Right ventricle myocardium inferior (tissue), 1 donor: ENCODE measurements around the gene EEF2KMT. TPM values are rescaled to one million over a fixed set of nuclear protein-coding genes. Genes with fewer than 3 reads are reported as not detected.
"Not testable (repeated sequence)": the region's sequence is repeated elsewhere in the genome, so short reads cannot be mapped to it uniquely, and the experiment has no call there.

Source experiments
- ATAC-seq: fragments of 200-7000 bp; cut with Tn5 transposase; one replicate; pipeline ENCODE4 v1.9.1; 2020; ENCODE audit warnings: mild to moderate bottlenecking, moderate library complexity
- DNase-seq: peaks from one replicate; pipeline ENCODE4 v3.0.0; 2021; ENCODE audit errors: missing footprints
- intact Hi-C: fragments of 100-400 bp; cut with DNase I; formaldehyde crosslinking; loops from one replicate; pipeline ENCODE4 v1.11.0; 2022
- long read RNA-seq: library from polyadenylated mRNA; unstranded; transcript quantifications from one replicate; pipeline ENCODE4 v2.0.0, GENCODE V29; 2021
- total RNA-seq: library from RNA; stranded (reverse); fragmentation: NEBNext Ultra II Directional; extraction: Animal tissue kit (Norgen Biotek cat#: 25700); gene quantifications from one replicate; pipeline ENCODE4 v1.2.1, GENCODE V29; 2021
- donor health status: DM: no; HTN: yes; CAD: no; lungs with severe emphysema.

The EEF2KMT gene, protein sequence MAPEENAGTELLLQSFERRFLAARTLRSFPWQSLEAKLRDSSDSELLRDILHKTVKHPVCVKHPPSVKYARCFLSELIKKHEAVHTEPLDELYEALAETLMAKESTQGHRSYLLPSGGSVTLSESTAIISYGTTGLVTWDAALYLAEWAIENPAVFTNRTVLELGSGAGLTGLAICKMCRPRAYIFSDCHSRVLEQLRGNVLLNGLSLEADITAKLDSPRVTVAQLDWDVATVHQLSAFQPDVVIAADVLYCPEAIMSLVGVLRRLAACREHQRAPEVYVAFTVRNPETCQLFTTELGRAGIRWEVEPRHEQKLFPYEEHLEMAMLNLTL
- total RNA-seq, result 5.7 TPM
- long read RNA-seq, partial matches to known transcripts, result 2 of 9 reads
- long read RNA-seq, other reads (novel, unspliced or antisense), result 5 of 9 reads

DNA sequence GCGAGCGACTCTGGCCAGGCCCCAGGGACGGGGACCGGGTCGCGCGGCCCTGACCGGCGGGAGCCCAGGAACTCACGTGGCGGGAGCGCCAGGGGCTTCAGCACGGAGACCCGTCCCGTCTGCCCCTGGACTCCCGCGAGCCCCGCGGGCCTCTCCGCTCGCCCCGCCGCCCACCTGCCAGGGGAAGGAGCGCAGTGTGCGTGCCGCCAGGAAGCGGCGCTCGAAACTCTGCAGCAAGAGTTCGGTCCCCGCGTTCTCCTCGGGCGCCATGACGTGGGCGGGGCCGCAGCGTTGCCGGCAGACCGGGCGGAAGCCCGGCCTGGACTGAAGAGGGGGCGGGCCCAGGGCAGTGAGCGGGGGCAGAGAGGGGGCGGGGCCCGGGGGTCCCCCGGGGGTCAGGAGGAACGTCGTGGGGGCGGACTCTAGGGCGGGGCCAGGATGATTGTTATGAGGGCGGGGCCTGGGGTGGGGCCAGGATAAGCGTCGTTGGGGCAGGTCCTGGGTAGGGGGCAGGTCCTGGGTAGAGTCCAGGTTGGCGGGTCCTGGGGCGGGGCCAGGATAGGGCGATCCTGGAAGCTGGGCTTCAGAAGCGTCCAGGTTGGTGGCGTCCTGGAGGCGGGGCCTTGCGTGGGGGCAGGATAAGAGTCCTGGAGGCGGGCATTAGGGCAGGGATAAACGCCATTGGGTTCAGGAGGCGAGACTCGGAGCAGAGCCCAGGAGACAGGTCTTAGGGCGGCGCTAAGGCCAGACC is at the start of gene EEF2KMT:
EEF2KMT (minus strand) TSS at position 326 of the 751 bp plus-strand sequence; CDS start at position 270, 56 bp downstream.
- ATAC-seq (peak; percentile 100), DNase-seq (peak; percentile 99)
- intact Hi-C loops, result loop anchor here (10.0 kb wide), 1 partner anchor 293 kb away; the partner anchor contains the start of gene ROGDI

DNA sequence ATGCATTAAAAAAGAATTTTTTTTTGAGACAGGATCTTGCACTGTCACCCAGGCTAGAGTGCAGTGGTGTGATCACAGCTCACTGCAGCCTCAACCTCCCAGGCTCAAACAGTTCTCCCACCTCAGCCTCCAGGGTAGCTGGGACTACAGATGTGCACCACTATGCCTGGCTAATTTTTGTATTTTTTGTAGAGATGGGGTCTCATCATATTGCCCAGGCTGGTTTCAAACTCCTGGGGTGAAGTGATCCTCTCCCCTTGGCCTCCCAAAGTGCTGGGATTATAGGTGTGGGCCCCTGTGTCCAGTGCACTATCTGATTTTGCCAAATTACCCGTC is 47.0 kb upstream of the EEF2KMT start:
- ATAC-seq, DNase-seq, intact Hi-C loops: not testable (repeated sequence)

DNA sequence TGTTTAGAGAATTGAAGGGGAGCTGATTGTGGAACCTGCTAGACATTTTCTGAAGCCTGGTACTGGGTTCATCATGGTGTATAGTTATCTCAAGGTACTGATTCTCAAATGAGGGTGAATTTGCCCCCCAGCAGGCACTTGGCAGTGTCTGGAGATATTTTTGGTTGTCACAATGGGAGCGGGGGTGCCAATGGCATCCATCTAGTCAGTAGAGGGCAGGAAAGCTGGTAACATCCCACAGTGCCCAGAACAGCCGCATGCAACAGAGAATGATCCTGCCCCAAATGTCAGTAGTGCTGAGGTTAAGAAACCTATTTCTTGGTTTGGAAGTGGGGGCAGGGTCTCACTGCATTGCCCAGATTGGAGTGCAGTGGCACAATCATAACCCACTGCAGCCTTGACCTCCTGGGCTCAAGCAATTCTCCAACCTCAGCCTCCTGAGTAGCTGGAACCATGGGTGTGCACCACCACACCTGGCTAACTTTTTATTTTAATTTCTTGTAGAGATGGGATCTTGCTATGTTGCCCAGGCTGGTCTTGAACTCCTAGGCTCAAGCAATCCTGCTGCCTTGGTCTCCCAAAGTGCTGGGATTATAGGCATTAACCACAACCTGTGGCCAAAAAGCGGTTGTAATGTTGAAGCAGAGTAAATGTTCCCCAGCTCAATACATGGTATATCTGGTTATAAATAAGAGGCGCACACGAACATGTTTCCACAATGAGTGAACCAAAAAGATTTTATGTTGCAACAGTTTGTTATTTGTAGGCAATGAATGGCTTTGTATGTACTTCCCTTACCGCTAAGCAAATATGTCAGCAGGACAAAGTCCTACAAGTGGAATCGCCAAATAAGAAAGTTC is 46.4 kb upstream of the EEF2KMT start:
- no peak for ATAC-seq
- intact Hi-C loops, result no loop called here
- no peak for DNase-seq

DNA sequence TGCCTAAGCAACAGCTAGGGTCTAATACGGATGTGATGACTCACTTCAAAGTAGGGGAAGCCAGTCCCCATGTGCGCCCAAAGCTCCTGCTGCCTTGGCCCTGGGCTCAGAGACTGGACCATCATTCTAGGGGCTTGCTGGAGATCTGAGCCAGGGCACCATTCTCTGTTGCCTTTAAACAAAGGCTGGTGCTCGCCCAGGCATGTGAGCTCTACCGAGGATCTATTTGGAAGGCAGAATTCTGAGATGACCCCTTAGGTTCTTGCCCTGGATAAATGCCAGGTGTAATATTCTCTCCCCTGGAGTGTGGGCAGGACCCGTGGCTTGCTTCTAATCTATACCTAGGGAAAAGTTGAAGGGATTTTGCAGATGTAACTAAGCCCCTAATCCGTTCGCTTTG is 42.6 kb upstream of the EEF2KMT start:
- ATAC-seq, DNase-seq, intact Hi-C loops: not testable (repeated sequence)

DNA sequence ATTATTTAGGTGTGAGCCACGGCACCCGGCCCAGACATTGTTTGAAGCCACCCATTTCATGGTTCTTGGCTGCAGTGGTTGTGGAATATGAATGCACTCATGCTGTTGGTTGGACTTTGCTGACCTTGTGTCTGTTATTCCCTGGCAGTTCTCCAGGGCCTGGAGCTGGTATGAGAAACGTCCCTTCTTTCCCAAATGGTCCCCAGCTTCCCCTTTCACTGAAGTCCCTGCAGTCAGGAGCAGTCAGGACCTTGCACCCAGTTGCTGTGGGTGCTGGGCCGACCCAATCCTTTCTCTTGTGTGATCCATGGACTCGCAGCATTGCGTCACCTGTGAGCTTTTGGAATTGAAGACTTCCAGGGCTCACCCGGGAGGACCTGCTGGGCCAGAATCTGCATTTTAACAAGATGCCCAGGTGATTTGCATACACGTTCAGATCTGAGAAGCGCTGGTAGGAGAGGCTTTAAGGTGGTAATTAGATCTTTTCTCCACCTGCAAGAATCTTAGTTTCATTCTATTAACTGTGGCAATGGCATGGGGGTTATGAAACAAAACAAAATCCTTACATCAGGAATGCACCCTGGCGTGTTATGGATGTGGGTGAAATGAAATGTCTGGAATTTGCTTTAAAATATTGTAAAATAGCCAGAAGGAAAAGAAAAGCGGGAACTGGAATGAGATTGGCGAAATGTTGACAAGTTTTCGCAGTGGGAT is 37.3 kb upstream of the EEF2KMT start:
- ATAC-seq, DNase-seq, intact Hi-C loops: not testable (repeated sequence)

DNA sequence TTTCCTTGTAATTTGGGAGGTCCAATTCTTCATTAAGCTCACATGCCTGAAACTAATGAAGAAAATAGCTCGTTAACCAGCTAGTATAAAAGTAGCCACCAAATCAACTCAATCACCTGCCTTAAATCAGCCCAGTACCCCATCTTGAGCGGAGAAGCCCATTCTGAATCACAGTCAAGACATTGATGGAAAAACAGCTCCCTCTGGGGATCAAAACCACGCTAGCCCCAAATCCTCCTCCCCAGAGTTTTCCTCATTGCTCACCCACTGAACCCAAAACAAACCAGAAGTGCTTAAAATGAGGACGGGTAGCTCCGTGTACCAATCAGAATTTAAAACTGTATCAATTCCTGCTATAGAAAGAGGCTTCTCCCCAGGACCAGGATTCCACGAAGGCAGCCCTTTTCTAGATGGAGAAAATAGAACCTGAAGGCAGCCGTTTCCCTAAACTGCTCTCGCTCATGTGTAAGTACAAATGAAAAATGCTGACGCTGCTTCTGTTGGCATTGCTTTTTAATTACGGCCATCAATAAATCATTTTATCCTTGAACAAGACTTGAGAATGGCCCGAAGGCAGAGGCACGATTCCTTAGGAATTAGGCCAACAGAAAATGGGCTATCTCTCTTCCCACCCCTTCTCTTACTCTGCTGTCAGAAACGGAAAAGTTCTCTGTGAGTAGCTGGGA is 35.5 kb upstream of the EEF2KMT start:
- ATAC-seq, DNase-seq, intact Hi-C loops: not testable (repeated sequence)

DNA sequence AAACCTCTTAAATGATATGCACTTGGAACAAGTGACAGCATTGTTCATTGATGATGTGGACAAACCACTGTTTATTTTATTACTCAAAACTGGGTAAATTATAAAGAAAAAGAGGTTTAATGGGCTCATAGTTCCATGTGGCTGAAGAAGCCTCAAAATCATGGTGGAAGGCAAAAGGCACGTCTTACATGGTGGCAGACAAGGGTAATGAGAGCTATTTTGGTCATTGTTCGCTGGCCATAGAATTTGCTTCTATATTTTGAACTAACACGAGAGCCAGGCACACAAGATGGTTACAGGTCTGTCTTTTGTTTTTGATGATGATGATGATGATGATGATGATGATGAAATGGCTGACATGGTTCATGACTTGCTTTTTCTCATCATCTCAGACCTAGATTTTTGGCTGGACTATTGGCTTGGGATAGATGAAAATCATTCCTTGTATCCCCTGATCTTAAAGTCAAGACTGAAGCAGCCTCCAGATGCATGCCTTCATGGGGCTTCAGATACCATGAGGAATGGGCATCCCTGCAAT is 33.9 kb upstream of the EEF2KMT start:
- intact Hi-C loops, ATAC-seq, DNase-seq: not testable (repeated sequence)

DNA sequence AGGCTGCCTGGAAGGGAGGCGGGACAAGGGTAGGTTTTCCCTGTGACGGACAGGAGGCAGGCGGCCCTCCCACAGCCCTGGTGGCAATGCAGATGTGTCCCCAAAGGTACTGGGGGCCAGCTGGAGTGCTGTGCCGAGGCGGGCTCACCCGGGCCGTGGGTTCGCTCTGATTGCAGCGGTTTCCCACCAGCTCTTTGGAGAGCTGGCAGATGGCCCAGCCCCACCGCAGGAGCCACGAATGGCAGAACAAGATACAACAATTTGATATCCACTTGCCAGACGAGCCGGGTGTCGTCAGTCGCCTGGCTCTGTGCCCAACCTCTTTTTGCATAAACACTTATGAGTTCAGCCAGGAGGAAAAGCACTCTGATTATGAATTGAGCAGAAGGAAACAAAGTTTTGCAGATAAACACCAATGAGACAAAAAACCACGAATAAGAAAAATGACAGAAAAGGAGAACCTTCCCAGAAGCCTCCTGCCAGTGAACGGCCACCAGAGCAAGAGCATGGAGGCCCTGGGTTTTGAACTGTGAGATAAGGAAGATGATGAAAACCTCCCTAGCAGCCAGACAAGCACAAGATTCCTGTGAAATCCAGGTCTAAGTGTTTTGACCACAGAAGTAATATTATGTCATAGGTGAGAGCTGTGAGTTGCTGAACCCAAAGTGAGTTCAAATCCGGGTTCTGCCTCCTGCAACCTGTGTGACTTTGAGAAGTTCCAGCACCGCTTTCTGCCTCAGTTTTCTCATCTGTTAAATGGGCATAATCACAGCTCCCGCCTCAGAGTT is 19.9 kb upstream of the EEF2KMT start:
- ATAC-seq, intact Hi-C loops: not testable (repeated sequence)
- peak; percentile 75 for DNase-seq

DNA sequence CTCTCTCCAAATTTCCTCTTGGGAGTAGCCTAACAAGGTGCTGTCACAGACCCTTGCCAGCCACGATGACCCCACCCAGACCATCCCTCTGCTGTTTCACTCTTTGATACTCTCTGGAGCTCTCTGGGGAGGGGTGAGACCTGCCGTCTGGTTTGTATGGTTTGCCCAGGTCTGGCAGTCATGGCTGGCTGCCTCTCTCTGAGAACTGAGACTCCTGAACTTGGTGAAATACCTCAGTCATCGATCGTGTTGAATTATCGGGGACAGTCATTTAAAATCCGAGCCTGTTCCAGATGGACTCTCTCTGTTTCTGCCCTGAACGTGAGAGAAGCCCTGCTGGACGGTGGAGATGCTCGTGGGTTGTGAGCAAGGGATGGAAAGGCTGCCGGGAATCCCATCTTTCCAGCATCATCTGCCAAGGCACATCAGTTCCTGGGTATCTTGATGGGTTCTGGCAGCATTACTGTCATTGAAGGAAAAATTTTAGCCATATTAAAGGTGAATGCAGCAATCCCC is 19.2 kb upstream of the EEF2KMT start:
- ATAC-seq, intact Hi-C loops, DNase-seq: not testable (repeated sequence)

DNA sequence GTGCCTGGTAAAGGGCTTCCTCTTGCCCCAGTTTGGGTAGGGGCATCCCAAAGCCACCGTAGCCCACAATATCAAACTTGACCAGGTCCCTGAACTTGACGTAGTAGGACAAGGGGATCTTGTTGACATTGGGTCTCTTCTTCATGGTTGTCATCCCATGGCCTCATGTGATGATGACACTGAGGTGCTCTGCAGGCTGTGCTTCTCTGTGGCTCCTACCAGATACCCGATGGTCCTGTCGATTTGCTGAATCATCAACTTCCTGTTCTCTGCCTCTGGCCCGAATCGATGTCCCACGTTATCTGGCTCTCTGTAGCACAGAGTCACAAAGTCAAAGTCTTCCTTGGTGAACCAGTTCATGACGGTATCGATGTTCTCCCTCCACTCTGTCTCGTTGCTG is 13.3 kb upstream of the EEF2KMT start:
- DNase-seq, result not testable (repeated sequence)

DNA sequence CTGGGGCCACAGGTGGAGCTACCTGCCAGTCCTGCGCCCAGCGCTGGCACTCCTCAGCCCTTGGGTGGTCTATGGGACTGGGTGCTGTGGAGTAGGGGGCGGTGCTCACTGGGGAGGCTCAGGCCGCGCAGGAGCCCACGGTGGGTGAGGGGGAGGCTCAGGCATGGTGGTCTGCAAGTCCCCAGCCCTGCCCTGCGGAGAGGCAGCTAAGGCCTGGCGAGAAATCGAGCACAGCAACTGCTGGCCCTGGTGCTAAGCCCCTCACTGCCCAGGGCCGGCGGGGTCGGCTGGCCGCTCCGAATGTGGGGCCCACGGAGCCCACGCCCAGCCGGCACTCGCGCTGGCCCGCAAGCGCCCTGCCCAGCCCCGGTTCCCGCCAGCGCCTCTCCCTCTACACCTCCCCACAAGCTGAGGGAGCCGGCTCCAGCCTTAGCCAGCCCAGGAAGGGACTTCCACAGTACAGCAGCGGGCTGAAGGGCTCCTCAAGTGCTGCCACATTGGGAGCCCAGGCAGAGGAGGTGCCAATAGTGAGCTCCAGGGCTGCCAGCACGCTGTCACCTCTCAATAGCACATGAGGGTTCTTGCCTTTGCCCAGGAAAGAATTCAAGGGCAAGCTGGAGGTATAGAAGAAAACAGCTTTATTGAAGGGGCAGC is 11.0 kb upstream of the EEF2KMT start:
- ATAC-seq (peak; percentile 48), DNase-seq (no peak)
- intact Hi-C loops, result no loop called here

More for the DNA sequence above, 13.3 kb upstream of the EEF2KMT start:
- ATAC-seq, intact Hi-C loops: not testable (repeated sequence)

DNA sequence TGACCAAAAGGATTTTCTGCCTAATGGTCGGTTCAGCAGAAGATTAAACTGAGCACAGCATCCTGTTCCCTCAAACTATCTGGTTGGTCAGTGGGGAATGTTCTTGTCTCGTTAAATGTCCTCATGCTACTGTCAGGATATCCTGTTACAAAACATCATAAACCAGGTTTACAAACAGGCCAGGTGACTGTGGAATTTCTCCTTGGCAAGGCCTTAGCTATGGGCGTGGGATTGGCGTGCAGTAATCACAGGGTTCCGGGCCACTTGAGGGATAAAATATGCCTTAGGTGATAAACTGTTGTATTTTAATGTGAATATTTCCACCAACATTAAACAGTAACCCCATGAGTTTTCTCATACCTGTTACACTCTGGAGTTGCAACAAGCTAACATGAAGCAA is 7.4 kb upstream of the EEF2KMT start:
- DNase-seq, ATAC-seq, intact Hi-C loops: not testable (repeated sequence)

DNA sequence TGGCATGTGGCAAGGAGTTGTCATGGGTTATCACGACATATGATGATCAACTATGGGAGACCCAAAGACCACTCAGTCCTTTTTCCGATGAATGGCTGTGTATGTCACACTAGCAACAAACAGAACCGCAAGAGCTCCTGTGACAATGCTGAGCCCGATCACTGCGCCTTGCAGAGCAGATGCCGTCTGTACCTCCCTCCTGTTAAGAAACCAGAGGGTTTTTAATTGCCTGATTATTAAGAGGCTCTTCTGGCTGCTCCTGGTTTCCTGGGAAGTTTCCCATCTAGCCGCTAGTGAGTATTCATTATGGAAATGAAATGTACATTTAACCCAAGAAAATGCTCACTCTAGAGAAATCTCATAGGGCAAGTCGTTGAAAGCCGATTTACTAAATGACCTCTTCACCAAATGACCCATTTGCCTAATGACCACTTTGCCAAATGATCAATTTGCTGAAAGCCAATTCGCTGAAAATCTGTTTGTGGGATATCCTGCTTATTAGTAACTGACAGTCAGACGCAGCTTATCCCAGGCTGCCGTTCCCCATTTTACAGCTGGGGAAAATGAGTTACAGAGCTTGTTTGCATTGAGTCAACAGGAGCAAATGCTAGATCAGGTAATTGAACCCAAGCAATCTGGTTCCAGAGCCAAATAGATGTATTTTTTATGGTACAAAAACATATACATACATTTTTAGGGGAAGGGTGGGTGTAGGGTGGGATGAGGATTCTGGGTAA is 5.9 kb upstream of the EEF2KMT start:
- intact Hi-C loops, DNase-seq, ATAC-seq: not testable (repeated sequence)

DNA sequence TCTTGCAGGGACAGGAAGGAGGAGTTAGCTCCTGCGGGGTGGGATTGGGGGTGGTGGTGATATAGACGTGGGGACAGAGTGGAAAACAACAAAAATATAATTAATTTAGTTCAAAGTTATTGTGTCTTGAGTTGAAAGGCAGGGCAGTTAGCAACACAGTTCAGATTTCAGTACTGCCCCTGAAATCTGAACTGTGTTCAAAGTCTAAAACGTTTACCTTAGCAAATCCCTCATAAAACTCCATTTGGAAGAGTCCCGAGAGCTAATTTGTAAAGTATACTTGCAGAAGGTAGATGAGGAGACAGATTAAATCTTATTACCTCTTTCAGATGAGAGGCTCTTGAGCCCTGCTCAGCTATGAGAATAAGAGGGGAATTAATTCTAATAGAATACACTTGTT is 1.6 kb upstream of the EEF2KMT start:
- DNase-seq, ATAC-seq: not testable (repeated sequence)
- intact Hi-C loops, result loop anchor here (10.0 kb wide), 1 partner anchor 294 kb away; the partner anchor contains the start of gene ROGDI
